Ectodermal cell (in vitro differentiated cells): ENCODE data around the gene INTS6.

Experiments
- H3K27ac ChIP-seq: 2 replicates; pipeline ENCODE4 v1.7.0; 2013; ENCODE audit warnings: mild to moderate bottlenecking, low read depth, low read length; ENCODE audit not compliant: insufficient read depth, poor library complexity, severe bottlenecking
- H3K27me3 ChIP-seq: 2 replicates; pipeline ENCODE4 v1.7.0; 2013; ENCODE audit warnings: mild to moderate bottlenecking, low read length; ENCODE audit not compliant: insufficient read depth, control insufficient read depth, poor library complexity, severe bottlenecking
- H3K36me3 ChIP-seq: one replicate; pipeline ENCODE4 v1.7.0; 2013; ENCODE audit warnings: low read length; ENCODE audit not compliant: control insufficient read depth, insufficient read depth
- H3K4me1 ChIP-seq: one replicate; pipeline ENCODE4 v1.7.0; 2013; ENCODE audit warnings: low read length; ENCODE audit not compliant: control insufficient read depth, insufficient read depth
- H3K4me3 ChIP-seq: 2 replicates; pipeline ENCODE4 v1.7.0; 2013; ENCODE audit warnings: low read depth, low read length, control low read depth; ENCODE audit not compliant: insufficient read depth
- H3K9me3 ChIP-seq: 2 replicates; pipeline ENCODE4 v1.7.0; 2013; ENCODE audit warnings: mild to moderate bottlenecking, low read length, moderate library complexity; ENCODE audit not compliant: control insufficient read depth
- WGBS, 2 experiments: methylation state at CpG; one replicate each; pipeline ENCODE4 v1.1.7; 2013; ENCODE audit warnings: missing lambda C conversion rate in 2 of 2; 5-methylcytosine and 5-hydroxymethylcytosine counted together

INTS6 gene

GRCh38 chr13:51333826-51334225 is 119.0 kb downstream of the INTS6 start:
- H3K36me3 ChIP-seq = no peaks in the 10 kb centered on the region
- H3K27me3 ChIP-seq = no peaks in the 10 kb centered on the region

GRCh38 chr13:51333421-51333820 is 119.4 kb downstream of the INTS6 start:
- H3K9me3 ChIP-seq = no peaks in the 10 kb centered on the region
- H3K27me3 ChIP-seq = no peaks in the 10 kb centered on the region
- no peaks in the 10 kb centered on the region for H3K4me1 ChIP-seq
- H3K27ac ChIP-seq = no peak overlapping the region
- H3K4me3 ChIP-seq = no peak overlapping the region
- H3K36me3 ChIP-seq = no peaks in the 10 kb centered on the region

More at GRCh38 chr13:51333826-51334225, 119.0 kb downstream of the INTS6 start:
- Histone ChIP-seq H3K4me1 (no peaks in the 10 kb centered on the region), H3K9me3 (no peaks in the 10 kb centered on the region), H3K4me3 (no peak overlapping the region), H3K27ac (no peak overlapping the region)

- Histone ChIP-seq H3K27me3 (no peaks in the 10 kb centered on the region), H3K4me1 (no peaks in the 10 kb centered on the region), H3K4me3 (no peak overlapping the region), H3K27ac (no peak overlapping the region), H3K9me3 (no peaks in the 10 kb centered on the region), H3K36me3 (no peaks in the 10 kb centered on the region)
- 91 to 93% methylated on average over 2 of the region's 2 CpGs for WGBS, 2 experiments
Measured at GRCh38 chr13:51332566-51333361, 120.1 kb downstream of the INTS6 start.

DNA sequence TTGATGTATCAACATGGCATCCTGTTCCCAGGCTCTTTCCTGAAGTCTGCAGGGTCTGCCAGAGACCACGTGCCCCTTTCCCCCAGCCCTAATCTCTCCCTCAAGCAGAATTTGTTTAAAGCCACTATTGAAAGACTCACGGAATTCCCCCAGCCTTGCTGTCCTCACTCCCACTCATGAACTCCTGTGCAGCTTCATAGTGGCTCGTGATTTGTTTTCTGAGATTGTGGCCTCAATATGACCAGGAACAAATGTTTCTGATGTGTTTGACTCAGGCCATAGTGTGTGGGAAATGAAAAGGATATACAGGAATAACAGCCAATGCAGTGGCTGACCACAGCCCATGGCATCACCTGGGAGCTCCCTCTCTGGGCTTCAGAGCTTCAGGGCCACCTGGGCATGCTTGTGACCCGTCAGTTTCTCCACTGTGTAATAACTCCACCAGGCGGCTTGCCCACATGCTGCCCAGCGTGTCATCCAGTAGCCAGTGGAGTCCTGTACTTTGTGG is 121.4 kb downstream of the INTS6 start:
- Histone ChIP-seq H3K36me3 (no peaks in the 10 kb centered on the region), H3K27me3 (no peaks in the 10 kb centered on the region), H3K4me3 (no peak overlapping the region), H3K4me1 (no peaks in the 10 kb centered on the region), H3K9me3 (no peaks in the 10 kb centered on the region), H3K27ac (no peak overlapping the region)
- 93 to 95% methylated on average over 6 of the region's 6 CpGs for WGBS, 2 experiments

GRCh38 chr13:51330791-51331190 is 122.0 kb downstream of the INTS6 start:
- H3K36me3 ChIP-seq = no peaks in the 10 kb centered on the region
- no peak overlapping the region for H3K4me3 ChIP-seq
- no peak overlapping the region for H3K27ac ChIP-seq
- 93 to 97% methylated on average over 3 of the region's 3 CpGs for WGBS, 2 experiments
- H3K27me3 ChIP-seq = no peaks in the 10 kb centered on the region
- no peaks in the 10 kb centered on the region for H3K9me3 ChIP-seq
- H3K4me1 ChIP-seq = peaks cover 6% of the 10 kb centered on the region

- Histone ChIP-seq H3K4me3 (no peak overlapping the region), H3K4me1 (peaks cover 13% of the 10 kb centered on the region), H3K27ac (no peak overlapping the region), H3K36me3 (no peaks in the 10 kb centered on the region), H3K27me3 (no peaks in the 10 kb centered on the region), H3K9me3 (no peaks in the 10 kb centered on the region)
- WGBS, 2 experiments = 92 to 98% methylated on average over 3 of the region's 3 CpGs
Measured at GRCh38 chr13:51329606-51330005, 123.2 kb downstream of the INTS6 start.

DNA sequence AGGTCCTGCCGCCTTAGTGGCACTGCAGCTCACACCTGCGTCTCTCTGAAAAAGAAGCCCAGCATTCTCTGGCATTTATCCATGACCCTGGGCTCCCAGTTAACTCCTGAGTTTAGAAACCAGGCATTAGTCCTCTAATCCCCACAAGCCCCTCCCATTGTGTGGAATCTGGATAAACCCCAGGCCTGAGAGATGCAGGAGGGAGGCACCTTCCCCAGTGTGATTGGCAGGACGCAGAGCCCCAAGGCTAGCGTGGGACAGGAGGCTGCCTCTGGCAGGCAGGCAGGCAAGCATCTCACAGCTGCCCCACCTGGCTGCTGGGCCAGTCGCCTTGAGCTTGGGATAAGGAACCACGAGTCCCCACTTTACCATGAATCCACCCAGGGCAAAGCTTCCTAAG is 124.3 kb downstream of the INTS6 start:
- no peak overlapping the region for H3K4me3 ChIP-seq
- WGBS, 2 experiments = 40 to 50% methylated on average over 5 to 6 of the region's 6 CpGs
- no peaks in the 10 kb centered on the region for H3K27me3 ChIP-seq
- peaks cover 19% of the 10 kb centered on the region for H3K4me1 ChIP-seq
- H3K27ac ChIP-seq = no peak overlapping the region
- no peaks in the 10 kb centered on the region for H3K9me3 ChIP-seq
- no peaks in the 10 kb centered on the region for H3K36me3 ChIP-seq

- WGBS, 2 experiments = 95 to 96% methylated on average over 2 of the region's 2 CpGs
- Histone ChIP-seq H3K9me3 (no peaks in the 10 kb centered on the region), H3K27ac (no peak overlapping the region), H3K4me3 (no peak overlapping the region), H3K4me1 (peaks cover 20% of the 10 kb centered on the region), H3K36me3 (no peaks in the 10 kb centered on the region), H3K27me3 (no peaks in the 10 kb centered on the region)
Measured at GRCh38 chr13:51327961-51328360, 124.9 kb downstream of the INTS6 start.

- 93% methylated on average over 2 of the region's 2 CpGs for WGBS, 2 experiments
Measured at GRCh38 chr13:51326777-51327176, 126.1 kb downstream of the INTS6 start.

DNA sequence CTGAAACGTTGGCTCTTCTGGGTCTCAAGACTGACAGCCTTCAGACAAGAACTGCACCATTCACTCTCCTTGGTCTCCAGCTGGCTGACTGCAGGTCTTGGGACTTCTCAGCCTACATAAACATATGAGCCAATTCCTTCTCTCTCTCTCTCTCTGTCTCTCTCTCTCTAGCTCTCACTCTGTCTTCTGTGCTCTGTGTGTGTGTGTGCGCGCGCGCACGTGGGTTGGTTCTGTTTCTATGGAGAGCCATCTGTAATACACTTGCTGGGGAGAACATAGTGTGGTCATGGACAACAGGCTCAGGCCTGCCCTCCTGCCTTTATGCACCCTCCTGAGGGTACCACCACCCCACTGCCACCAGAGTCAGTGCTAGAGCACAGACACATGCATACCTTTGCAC is 127.0 kb downstream of the INTS6 start:
- Histone ChIP-seq H3K9me3 (no peaks in the 10 kb centered on the region), H3K36me3 (no peaks in the 10 kb centered on the region), H3K4me3 (no peak overlapping the region), H3K27ac (no peak overlapping the region), H3K4me1 (peaks cover 23% of the 10 kb centered on the region), H3K27me3 (no peaks in the 10 kb centered on the region)
- WGBS, 2 experiments = 74 to 92% methylated on average over 1 to 6 of the region's 6 CpGs

More at GRCh38 chr13:51326777-51327176, 126.1 kb downstream of the INTS6 start:
- H3K4me1 ChIP-seq = peaks cover 23% of the 10 kb centered on the region
- H3K27ac ChIP-seq = no peak overlapping the region
- no peaks in the 10 kb centered on the region for H3K36me3 ChIP-seq
- no peaks in the 10 kb centered on the region for H3K9me3 ChIP-seq
- no peak overlapping the region for H3K4me3 ChIP-seq
- no peaks in the 10 kb centered on the region for H3K27me3 ChIP-seq
